Forelimb muscle (tissue), 1 donor: ENCODE data around the gene C1orf94. TPM values are rescaled to one million over a fixed set of nuclear protein-coding genes. Genes with fewer than 3 reads are reported as not detected.

ENCODE experiments used
- DNase-seq: peaks from one replicate; pipeline ENCODE4 v3.0.0-alpha.2; 2013; ENCODE audit warnings: low read depth
- polyA plus RNA-seq: library from polyadenylated mRNA; unstranded; fragments of 120-200 nt; gene quantifications from one replicate; pipeline ENCODE4 v1.2.1, GENCODE V29; 2013; ENCODE audit not compliant: insufficient read length

The C1orf94 gene
- polyA plus RNA-seq, 1 donor = 0.06 TPM

- no peak for DNase-seq
Measured at GRCh38 chr1:34245967-34246366, 69.3 kb downstream of the C1orf94 start.

DNA sequence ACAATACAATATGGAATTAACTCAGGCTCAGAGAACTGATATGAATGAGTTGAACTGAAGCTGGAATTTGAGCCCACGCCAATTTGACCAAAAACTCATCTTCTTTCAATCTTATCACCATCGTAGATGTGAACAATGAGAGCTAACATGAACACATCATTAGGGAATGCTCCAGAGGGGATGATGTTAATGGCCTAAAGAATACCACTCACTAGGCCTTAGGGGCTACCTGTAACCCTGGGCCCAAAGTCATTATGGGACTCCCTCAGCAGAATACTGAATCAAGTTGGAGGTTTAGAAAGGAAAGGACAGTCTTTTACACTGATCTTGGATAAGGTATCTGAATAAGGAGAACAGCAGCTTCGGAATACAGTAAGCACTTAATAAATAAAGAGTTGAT lies 73.6 kb downstream of the C1orf94 start:
- DNase-seq = no peak

GRCh38 chr1:34262023-34262853 lies 85.5 kb downstream of the C1orf94 start:
- no peak for DNase-seq

DNA sequence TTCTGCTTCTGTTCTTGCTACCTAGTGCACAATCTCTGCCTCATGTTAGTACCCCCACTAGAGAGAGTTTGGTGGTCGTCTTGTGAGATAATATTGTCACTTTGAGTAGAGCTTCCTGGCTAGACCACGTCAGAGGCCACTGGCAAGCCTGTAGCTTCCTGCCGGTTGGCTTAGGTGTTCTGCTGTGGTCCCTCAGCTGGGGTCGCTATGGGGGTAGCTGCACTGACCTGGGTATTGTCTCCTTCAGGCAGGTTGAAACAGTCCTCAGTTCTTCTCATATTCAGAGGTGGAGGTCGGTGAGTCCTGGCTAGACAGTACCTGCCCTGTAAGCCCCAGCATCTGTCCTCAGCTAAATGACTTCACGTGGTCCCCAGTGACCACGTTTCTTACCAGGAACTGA lies 86.2 kb downstream of the C1orf94 start:
- no peak for DNase-seq

DNA sequence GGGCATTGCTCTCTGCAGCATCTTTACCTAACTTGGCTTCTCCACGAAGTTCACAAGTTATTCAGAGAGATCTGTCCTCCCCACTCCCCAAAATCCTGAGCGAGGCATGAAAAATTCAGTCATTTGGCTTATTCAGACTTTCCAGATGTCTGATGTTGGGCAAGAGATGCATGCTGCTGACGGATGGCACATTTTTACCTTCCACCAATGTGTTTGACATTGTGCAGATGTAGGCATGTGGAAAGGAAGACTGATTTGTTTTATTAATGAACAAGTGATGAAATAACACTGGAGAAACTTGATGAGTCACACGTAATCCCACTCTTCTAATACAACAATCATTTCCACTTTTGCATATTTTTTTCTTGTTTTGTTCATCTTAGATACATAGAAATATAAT lies 86.7 kb downstream of the C1orf94 start:
- DNase-seq = no peak

DNA sequence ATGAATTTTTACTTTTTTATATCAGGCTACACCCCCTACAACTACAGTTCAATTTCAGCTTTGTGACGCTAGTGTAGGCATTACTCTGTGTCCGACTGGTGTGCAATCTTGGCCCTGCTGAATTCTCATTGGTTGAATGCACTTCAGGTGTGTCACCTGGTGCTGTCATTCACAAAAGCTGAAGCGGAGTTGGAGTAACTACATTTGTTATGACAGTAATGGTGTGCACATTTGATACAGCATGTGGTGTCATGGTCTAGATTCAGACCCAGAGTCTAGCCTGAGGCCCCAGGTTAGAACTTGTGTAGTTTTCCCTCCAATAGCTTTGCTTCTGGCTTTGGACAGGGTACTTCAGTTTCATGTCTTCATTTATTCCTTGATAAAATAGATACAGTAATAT lies 88.7 kb downstream of the C1orf94 start:
- no peak for DNase-seq

DNA sequence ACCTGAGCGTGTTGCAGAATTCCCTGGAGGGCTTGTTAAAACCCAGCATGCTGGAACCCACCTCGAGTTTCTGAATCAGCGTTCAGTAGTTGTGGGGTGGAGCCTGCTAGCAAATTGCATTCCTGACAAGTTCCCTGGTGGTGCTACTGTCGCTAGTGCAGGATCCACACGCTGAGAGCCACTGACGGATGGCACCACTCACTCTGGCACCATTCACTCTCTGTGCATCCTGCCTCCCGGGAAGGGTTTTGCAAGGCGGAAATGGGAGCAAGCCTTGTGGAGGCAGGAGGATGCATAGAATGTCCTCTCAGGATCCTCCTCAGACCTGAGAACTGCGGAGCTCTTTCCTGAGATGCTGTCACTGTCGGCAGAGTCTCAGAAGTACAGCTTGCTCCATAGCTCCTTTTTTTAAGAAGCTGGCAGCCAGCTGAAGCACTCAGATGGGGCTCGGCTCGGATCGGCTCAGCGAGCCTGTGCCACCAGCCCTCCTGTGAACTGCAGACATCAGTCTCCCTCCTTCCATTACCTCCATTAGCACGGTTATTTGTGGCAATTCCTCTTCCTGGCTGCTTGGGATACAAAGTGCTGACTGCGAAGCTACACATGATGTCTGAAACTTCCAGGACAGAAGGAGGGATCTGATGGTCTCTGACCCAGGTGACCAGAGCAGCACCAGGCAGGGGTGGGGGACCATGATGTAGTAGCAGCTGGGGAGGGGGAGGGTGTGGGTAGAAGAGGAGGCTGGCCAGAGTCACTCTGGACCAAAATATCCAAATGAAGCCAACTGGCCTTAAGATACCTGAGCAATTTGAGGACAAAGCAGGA lies 89.6 kb downstream of the C1orf94 start:
- DNase-seq = no peak

- DNase-seq = no peak
Measured at GRCh38 chr1:34267326-34267725, 90.6 kb downstream of the C1orf94 start.

DNA sequence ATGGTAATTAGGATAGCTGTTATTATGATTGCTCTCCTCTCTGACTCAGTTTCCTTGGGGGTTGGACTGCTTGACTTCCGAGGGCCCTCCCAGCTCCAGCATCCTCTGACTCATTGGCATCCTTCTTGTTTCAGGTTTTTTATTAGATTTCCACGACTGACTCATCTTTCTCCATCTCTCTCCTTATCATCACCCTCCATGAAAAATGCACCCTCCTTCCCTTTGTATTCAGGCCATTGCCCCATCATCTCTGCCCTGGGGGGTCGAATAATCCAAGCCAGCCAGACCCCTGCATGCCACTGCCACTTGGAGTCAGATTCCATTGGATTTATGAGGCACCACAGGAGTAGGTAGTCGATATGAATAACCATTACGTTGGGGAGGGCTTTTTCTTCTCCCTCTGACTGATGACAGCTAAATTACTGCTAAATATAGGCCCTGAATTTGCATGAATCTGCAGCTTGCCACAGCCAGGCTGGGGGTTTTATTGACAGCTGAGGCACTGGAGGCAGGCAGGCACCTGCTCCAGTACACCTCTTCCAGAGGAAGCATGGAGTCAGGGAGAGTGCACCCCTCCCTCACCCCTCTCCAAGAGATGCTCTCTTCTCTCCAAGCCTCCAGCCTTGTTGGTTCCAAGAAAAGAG lies 91.7 kb downstream of the C1orf94 start:
- DNase-seq = no peak

Other genes with a start within 250 kb of the C1orf94 start
- 0.65 TPM for gene CSMD2, start 11.7 kb upstream of the C1orf94 start, polyA plus RNA-seq